Bronchial epithelial cell (primary cell): ENCODE data around the gene GSG1L. TPM values are rescaled to one million over a fixed set of nuclear protein-coding genes. Genes with fewer than 3 reads are reported as not detected.
"Not testable (repeated sequence)": the region's sequence is repeated elsewhere in the genome, so short reads cannot be mapped to it uniquely, and the experiment has no call there.

Experiments used
- DNase-seq: peaks from one replicate; pipeline ENCODE4 v3.0.0-alpha.2; 2010; ENCODE audit warnings: low read depth
- FAIRE-seq: peaks from 2 replicates; lab custom pipeline; 2011; peaks lifted over from hg19 to GRCh38; lab: Jason Lieb, UNC
- H3K27me3 ChIP-seq: 2 replicates; pipeline ENCODE4 v1.5.1; 2011; ENCODE audit warnings: low read length; ENCODE audit not compliant: control insufficient read depth, insufficient read depth
- H3K36me3 ChIP-seq: 2 replicates; pipeline ENCODE4 v1.5.1; 2011; ENCODE audit warnings: low read length; ENCODE audit not compliant: control insufficient read depth, insufficient read depth
- H3K4me3 ChIP-seq: 2 replicates; pipeline ENCODE4 v1.5.1; 2011; ENCODE audit warnings: mild to moderate bottlenecking, low read depth, low read length, control low read depth
- CTCF ChIP-seq: IDR thresholded peaks from 2 replicates; pipeline ENCODE4 v1.5.1; 2011; ENCODE audit warnings: mild to moderate bottlenecking, moderate library complexity, low read length, control low read depth, inconsistent platforms; ENCODE audit not compliant: insufficient read depth, severe bottlenecking
- total RNA-seq: library from RNA; depleted of rRNA; stranded (reverse); fragments of >200 nt; gene quantifications from 2 replicates; pipeline ENCODE4 v1.2.1, GENCODE V29; 2014

GSG1L gene
- total RNA-seq, 1 donor from 2014 or later = not detected

- FAIRE-seq (peak; percentile 13), DNase-seq (no peak)
- Histone ChIP-seq H3K36me3 (peaks cover 2% of the 10 kb centered on the region), H3K27me3 (no peaks in the 10 kb centered on the region), H3K4me3 (no peak overlapping the region)
- no peak for TF ChIP-seq CTCF
These were observed 317.2 kb downstream of the GSG1L start for GRCh38 chr16:27746076-27746855.

- FAIRE-seq (peak; percentile 81), DNase-seq (no peak)
- H3K27me3 ChIP-seq = no peaks in the 10 kb centered on the region
- TF ChIP-seq CTCF = no peak
- H3K4me3 ChIP-seq = no peak overlapping the region
- peaks cover 6% of the 10 kb centered on the region for H3K36me3 ChIP-seq
These were observed 318.2 kb downstream of the GSG1L start for GRCh38 chr16:27745348-27745747.

GRCh38 chr16:27743963-27744362 is 319.6 kb downstream of the GSG1L start:
- no peak for TF ChIP-seq CTCF
- DNase-seq = no peak
- FAIRE-seq = no peak
- Histone ChIP-seq H3K36me3 (peaks cover 5% of the 10 kb centered on the region), H3K27me3 (no peaks in the 10 kb centered on the region), H3K4me3 (no peak overlapping the region)

GRCh38 chr16:27743001-27743400 is 320.5 kb downstream of the GSG1L start:
- not testable (repeated sequence) for H3K27me3 ChIP-seq, H3K36me3 ChIP-seq, DNase-seq, FAIRE-seq, H3K4me3 ChIP-seq

- no peak overlapping the region for H3K4me3 ChIP-seq
- H3K27me3 ChIP-seq = no peaks in the 10 kb centered on the region
- peak; percentile 42 for DNase-seq
- TF ChIP-seq CTCF = peak; percentile 7
- no peak for FAIRE-seq
- peaks cover 5% of the 10 kb centered on the region for H3K36me3 ChIP-seq
These were observed 321.2 kb downstream of the GSG1L start for GRCh38 chr16:27742333-27742732.

GRCh38 chr16:27740496-27741201 is 322.9 kb downstream of the GSG1L start:
- no peak for TF ChIP-seq CTCF
- DNase-seq (no peak), FAIRE-seq (no peak)
- Histone ChIP-seq H3K36me3 (peaks cover 5% of the 10 kb centered on the region), H3K27me3 (no peaks in the 10 kb centered on the region), H3K4me3 (no peak overlapping the region)
